HG02642 (cell line): ENCODE results near the gene NRXN2.

ENCODE experiments used
- ATAC-seq: cut with Tn5 transposase; IDR thresholded peaks from one replicate; pipeline ENCODE4 v1.9.1; 2021; ENCODE audit warnings: mild to moderate bottlenecking; ENCODE audit not compliant: unreplicated experiment, poor library complexity

Gene NRXN2

GRCh38 chr11:64759722-64760719 lies 37.0 kb upstream of the NRXN2 start, which contains the start of gene PYGM:
PYGM (minus strand) TSS chr11:64759974; CDS start chr11:64759898, 76 bp downstream.
- ATAC-seq, result no peak

GRCh38 chr11:64759131-64759721 lies 36.2 kb upstream of the NRXN2 start:
- no peak for ATAC-seq

- ATAC-seq, result no peak
These were observed 35.5 kb upstream of the NRXN2 start for GRCh38 chr11:64758330-64759079.

GRCh38 chr11:64757549-64758329 lies 34.7 kb upstream of the NRXN2 start:
- no peak for ATAC-seq

GRCh38 chr11:64755681-64756361 lies 32.8 kb upstream of the NRXN2 start:
- no peak for ATAC-seq

- ATAC-seq, result no peak
These were observed 32.1 kb upstream of the NRXN2 start for GRCh38 chr11:64754919-64755662.

- no peak for ATAC-seq
These were observed 31.3 kb upstream of the NRXN2 start for GRCh38 chr11:64754124-64754918.

GRCh38 chr11:64753380-64754123 lies 30.6 kb upstream of the NRXN2 start:
- no peak for ATAC-seq

- no peak for ATAC-seq
These were observed 30.0 kb upstream of the NRXN2 start for GRCh38 chr11:64753019-64753379.

- ATAC-seq, result no peak
These were observed 29.4 kb upstream of the NRXN2 start for GRCh38 chr11:64752175-64752970.

GRCh38 chr11:64751580-64751979 lies 28.6 kb upstream of the NRXN2 start:
- no peak for ATAC-seq

GRCh38 chr11:64751136-64751535 lies 28.1 kb upstream of the NRXN2 start:
- ATAC-seq, result no peak

- no peak for ATAC-seq
These were observed 27.5 kb upstream of the NRXN2 start for GRCh38 chr11:64750361-64751054.

GRCh38 chr11:64747961-64748665 lies 25.1 kb upstream of the NRXN2 start:
- ATAC-seq, result no peak

- ATAC-seq, result no peak
These were observed 23.5 kb upstream of the NRXN2 start for GRCh38 chr11:64746486-64746885.
